Natural killer cell treated with Interleukin-12 subunit alpha and Interleukin-12 subunit beta and Interleukin-15 and Interleukin-18, amount 100 ng/mL, for 72 hours (primary cell): ENCODE data around the gene AKR1B1. TPM values are rescaled to one million over a fixed set of nuclear protein-coding genes. Genes with fewer than 3 reads are reported as not detected.

Source experiments
- ATAC-seq, 2 donors: fragments of 150-1000 bp; cut with Tn5 transposase in 1 of 2; sonication (Bioruptor Pico), chemical (Tn5 transposase) in 1 of 2; 2 replicates each; pipeline ENCODE4 v1.10.0; 2021
- DNase-seq: peaks from one replicate; pipeline ENCODE4 v3.0.0; 2022; ENCODE audit warnings: low spot score
- H3K27ac Mint-ChIP-seq, 2 donors: 1 replicate in 1 of 2; 2 replicates in 1 of 2; pipeline ENCODE4 v1.8.0; 2022; ENCODE audit warnings: mixed read lengths in 2 of 2, mild to moderate bottlenecking in 1 of 2, moderate library complexity in 1 of 2
- H3K27me3 Mint-ChIP-seq, 2 donors: 1 replicate in 1 of 2; 2 replicates in 1 of 2; pipeline ENCODE4 v1.8.0; 2022; ENCODE audit warnings: mixed read lengths in 2 of 2
- H3K36me3 Mint-ChIP-seq: one replicate; pipeline ENCODE4 v1.8.0; 2022; ENCODE audit warnings: mixed read lengths
- H3K4me1 Mint-ChIP-seq, 2 donors: 1 replicate in 1 of 2; 2 replicates in 1 of 2; pipeline ENCODE4 v1.8.0; 2022; ENCODE audit warnings: low read depth in 2 of 2, mixed read lengths in 2 of 2, mild to moderate bottlenecking in 1 of 2
- H3K4me3 Mint-ChIP-seq: one replicate; pipeline ENCODE4 v1.8.0; 2022; ENCODE audit warnings: mixed read lengths
- H3K9me3 Mint-ChIP-seq: 2 replicates; pipeline ENCODE4 v1.8.0; 2022; ENCODE audit warnings: mixed read lengths
- total RNA-seq, 2 donors: library from RNA; stranded (reverse); gene quantifications; one replicate each; pipeline ENCODE4 v1.2.3, GENCODE V29; 2022

AKR1B1 gene
- total RNA-seq, 2 donors from 2014 or later, result 102 to 115 TPM

DNA sequence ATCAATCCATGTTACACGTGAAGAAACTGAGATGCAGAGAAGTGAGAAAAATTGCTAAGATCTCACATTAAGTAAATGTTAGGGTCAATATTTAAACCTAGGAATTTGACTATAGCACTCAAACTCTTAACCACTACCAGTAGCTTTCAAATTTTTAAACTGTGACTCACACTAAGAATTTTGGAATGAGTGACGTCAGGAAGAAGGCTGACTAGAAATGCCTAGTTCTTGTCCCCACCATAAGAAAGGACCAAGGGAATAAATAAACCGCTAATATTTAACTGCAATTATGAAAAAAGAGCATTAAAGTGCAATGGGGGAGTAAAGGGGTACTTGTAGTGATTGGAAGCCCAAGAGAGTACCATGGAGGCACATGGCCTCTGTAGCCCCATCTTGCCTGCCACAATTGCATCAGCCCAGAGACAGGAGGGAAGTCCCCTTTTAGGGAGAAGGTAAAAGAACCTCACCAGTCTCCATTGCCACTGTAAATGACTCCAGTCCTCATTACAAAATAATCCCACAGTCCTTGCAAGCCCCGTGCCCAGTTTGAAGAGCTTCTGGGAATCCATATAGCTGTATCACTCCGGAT lies 3.5 kb upstream of the AKR1B1 start:
- H3K4me1 Mint-ChIP-seq, result peaks cover 15 to 23% of the 10 kb centered on the region in 2 donors
- no peak overlapping the region for H3K4me3 Mint-ChIP-seq
- DNase-seq (no peak), ATAC-seq (no peak)
- H3K27ac Mint-ChIP-seq, result no peak overlapping the region
- peaks cover 10% of the 10 kb centered on the region for H3K9me3 Mint-ChIP-seq
- peaks cover 0 to 2% of the 10 kb centered on the region in 2 donors for H3K27me3 Mint-ChIP-seq
- peaks cover 17% of the 10 kb centered on the region for H3K36me3 Mint-ChIP-seq

DNA sequence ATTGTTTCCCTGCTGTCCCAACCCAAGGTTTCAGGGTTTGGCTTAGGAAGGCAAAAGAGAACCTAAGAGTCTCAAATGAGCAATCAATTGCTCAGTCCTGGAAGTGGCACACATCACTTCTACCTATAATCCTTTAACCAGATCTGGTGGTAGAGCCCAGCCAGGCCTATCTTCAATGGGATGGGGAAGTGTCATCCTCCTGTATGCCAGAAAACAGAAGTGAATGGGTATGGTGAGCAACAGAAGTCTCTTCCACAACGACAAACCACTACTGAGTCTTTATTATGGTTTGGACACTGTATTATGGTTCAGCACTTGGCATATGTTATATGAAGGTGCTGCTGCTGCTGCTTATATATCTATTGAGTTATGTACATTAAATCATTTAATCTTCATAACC lies 3.0 kb upstream of the AKR1B1 start:
- no peak overlapping the region for H3K4me3 Mint-ChIP-seq
- no peak for ATAC-seq
- H3K4me1 Mint-ChIP-seq, result peaks cover 18 to 26% of the 10 kb centered on the region in 2 donors
- no peaks in the 10 kb centered on the region for H3K27me3 Mint-ChIP-seq
- H3K36me3 Mint-ChIP-seq, result peaks cover 17% of the 10 kb centered on the region
- H3K9me3 Mint-ChIP-seq, result peaks cover 10% of the 10 kb centered on the region
- no peak overlapping the region for H3K27ac Mint-ChIP-seq
- DNase-seq, result no peak

DNA sequence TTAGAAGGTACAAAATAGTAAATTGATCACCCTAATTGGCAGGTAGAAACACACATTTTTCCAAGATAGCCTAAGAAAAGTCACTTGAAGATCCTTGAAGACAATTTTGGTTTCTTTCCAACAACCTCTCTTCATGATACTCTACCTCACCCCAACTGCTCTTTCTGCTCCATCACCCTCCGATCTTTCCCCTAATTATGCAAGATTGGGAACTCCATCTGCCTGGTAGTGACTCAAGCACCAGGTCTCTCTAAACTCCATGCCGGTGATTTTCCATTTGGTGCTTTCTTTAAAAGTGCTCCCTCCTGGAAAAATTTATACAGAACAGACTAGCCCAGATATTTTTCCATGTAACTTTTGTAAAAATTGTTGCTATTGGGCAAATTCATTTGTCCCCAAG lies 1.1 kb upstream of the AKR1B1 start:
- ATAC-seq (no peak), DNase-seq (no peak)
- Mint-ChIP-seq H3K4me3 (peak overlapping the region; percentile 88), H3K27ac (peak overlapping the region in 1 of 2 donors; percentile 78), H3K27me3 (no peaks in the 10 kb centered on the region), H3K9me3 (peaks cover 4% of the 10 kb centered on the region), H3K36me3 (peaks cover 10% of the 10 kb centered on the region), H3K4me1 (peaks cover 27 to 36% of the 10 kb centered on the region in 2 donors)

DNA sequence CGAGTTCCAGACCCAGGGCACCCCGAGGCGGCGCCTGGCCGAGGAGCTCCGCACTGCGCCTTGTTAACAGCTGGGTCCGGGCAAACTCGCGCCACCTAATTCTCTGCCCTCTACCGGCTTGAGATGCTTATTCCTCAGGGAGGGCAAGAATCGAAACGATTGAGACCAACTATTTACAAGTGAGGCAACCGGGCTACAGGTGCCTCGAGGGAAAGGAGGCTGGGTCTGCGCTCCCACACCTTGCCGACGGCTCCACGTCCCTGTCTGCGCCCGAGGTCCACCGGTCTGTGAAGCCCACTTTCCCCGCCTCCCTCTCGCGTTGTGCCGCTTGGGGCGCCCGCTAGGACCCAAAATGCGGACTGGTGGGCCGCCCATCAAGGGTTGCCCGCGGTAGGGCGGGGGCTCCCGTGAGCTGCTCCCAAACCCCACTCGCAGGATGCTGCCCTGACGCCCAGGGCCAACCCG lies 527 bp downstream of the AKR1B1 start:
- peak overlapping the region; percentile 62 to 67 for H3K27ac Mint-ChIP-seq
- H3K36me3 Mint-ChIP-seq, result no peaks in the 10 kb centered on the region
- no peaks in the 10 kb centered on the region for H3K27me3 Mint-ChIP-seq
- DNase-seq (peak; percentile 75), ATAC-seq (peak; percentile 69 to 72)
- peaks cover 42 to 52% of the 10 kb centered on the region in 2 donors for H3K4me1 Mint-ChIP-seq
- peak overlapping the region; percentile 88 for H3K4me3 Mint-ChIP-seq
- no peaks in the 10 kb centered on the region for H3K9me3 Mint-ChIP-seq

DNA sequence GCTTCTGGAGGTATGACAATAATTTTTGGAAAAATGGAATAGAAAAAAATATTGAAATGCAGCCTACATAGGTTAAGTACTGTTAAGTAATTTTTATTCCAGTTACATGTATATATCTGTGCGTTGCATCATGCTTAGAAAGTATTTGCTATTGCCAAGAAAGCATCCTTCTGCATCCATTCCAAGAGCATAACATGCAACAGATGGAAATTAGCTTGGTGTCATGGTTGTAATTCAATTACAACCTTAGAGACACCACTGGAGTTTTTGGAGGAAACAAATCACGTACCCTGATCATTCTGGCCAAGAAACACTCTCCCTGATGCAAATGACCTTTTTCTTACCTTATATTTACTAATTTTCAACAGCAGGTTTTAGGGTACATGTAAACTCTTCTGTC lies 1.7 kb downstream of the AKR1B1 start:
- DNase-seq (no peak), ATAC-seq (no peak)
- no peaks in the 10 kb centered on the region for H3K27me3 Mint-ChIP-seq
- H3K4me1 Mint-ChIP-seq, result peaks cover 43 to 53% of the 10 kb centered on the region in 2 donors
- H3K9me3 Mint-ChIP-seq, result no peaks in the 10 kb centered on the region
- peak overlapping the region; percentile 88 for H3K4me3 Mint-ChIP-seq
- peak overlapping the region in 1 of 2 donors; percentile 67 for H3K27ac Mint-ChIP-seq
- no peaks in the 10 kb centered on the region for H3K36me3 Mint-ChIP-seq

DNA sequence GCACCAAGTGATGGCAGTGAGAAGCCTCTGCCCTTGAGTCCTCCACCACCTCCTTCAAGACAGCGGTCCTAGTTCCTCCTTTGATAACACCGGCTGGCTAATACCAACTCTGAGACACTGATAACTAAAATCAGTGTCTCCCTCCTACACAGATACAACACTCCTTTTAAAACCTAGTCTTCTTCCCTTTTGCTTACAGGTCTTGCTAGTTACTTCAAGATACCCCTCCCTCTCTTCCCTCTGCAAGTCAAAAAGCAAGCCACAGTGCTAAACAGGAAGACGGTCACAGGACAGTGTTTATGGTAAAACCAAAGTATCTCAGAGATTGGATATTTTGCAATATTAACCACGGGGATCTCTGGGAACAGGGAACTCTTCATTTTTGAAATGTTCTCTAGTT lies 4.6 kb downstream of the AKR1B1 start:
- H3K27me3 Mint-ChIP-seq, result no peaks in the 10 kb centered on the region
- peak overlapping the region; percentile 56 for H3K4me3 Mint-ChIP-seq
- DNase-seq (no peak), ATAC-seq (no peak)
- H3K4me1 Mint-ChIP-seq, result peaks cover 38 to 42% of the 10 kb centered on the region in 2 donors
- peak overlapping the region; percentile 11 to 33 for H3K27ac Mint-ChIP-seq
- H3K9me3 Mint-ChIP-seq, result no peaks in the 10 kb centered on the region
- no peaks in the 10 kb centered on the region for H3K36me3 Mint-ChIP-seq

DNA sequence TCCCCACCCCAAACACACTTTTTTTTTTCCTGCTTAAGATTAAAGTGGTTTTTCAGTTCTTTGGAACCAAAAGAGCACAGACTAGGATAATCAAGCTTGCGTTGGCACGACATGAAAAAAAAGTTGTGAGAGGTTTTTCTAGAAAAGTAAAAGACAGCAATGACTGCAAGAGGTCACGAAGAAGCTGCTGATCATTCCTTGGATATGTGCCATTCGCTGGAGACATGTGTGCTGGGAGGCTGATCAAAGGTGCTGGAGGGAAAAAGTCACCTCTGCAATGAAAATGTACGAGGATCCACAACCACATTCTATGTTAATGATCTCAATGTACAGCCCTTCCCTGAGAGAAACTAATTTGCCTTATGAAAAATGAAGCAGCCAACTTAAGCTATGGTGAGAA lies 5.4 kb downstream of the AKR1B1 start:
- H3K27ac Mint-ChIP-seq, result peak overlapping the region; percentile 11 to 33
- peaks cover 35 to 38% of the 10 kb centered on the region in 2 donors for H3K4me1 Mint-ChIP-seq
- peaks cover 5% of the 10 kb centered on the region for H3K36me3 Mint-ChIP-seq
- no peak overlapping the region for H3K4me3 Mint-ChIP-seq
- ATAC-seq, result no peak
- no peak for DNase-seq
- H3K9me3 Mint-ChIP-seq, result no peaks in the 10 kb centered on the region
- no peaks in the 10 kb centered on the region for H3K27me3 Mint-ChIP-seq

DNA sequence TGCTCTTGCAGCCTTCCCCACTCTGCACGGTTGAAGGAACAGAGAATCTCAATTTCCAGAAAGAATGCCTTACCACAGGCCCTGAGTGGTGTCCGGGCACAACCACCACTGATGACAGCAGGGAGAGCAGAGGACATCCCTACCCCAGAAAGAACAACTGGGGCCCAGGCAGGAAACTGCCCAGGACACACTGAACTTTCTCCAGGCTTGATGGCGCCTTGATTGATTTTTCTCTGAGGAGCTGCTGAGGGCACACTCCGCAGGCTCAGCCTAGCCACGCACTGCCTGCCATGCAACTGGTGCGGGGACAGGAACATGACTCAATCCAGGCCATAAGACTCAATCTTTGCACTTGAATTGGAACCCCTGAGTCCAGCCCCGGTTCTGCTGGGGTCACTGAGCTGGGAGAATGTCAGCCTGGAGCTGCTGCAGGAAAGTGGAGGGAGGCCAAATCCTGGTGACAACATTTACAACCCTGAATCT lies 5.9 kb downstream of the AKR1B1 start:
- H3K36me3 Mint-ChIP-seq, result peaks cover 5% of the 10 kb centered on the region
- DNase-seq, result no peak
- H3K27ac Mint-ChIP-seq, result peak overlapping the region in 1 of 2 donors; percentile 11
- ATAC-seq, result no peak
- H3K4me1 Mint-ChIP-seq, result peaks cover 35% of the 10 kb centered on the region in 2 donors
- H3K4me3 Mint-ChIP-seq, result no peak overlapping the region
- H3K27me3 Mint-ChIP-seq, result no peaks in the 10 kb centered on the region
- H3K9me3 Mint-ChIP-seq, result no peaks in the 10 kb centered on the region

DNA sequence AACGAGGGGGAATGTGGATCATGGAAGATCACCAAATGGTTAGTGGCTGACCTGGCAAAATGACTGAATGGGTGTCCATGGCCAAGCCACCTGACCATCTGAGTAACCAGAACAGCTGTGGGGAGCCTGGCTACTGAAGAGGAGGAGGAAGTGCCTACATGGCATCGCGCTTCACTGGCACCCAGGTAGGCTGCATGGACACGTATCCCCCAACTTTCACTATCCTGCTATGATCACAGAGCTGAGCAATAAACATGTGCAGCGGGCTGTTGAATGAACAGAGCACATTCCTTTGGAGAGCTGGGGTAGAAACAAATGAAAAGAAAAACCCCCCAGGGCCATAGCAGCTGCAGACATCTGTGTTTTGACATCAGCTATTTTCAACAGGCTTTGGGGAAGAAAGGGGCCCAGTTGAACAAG lies 6.5 kb downstream of the AKR1B1 start:
- Mint-ChIP-seq H3K9me3 (no peaks in the 10 kb centered on the region), H3K27me3 (no peaks in the 10 kb centered on the region), H3K4me3 (no peak overlapping the region), H3K27ac (peak overlapping the region in 1 of 2 donors; percentile 23), H3K36me3 (peaks cover 5% of the 10 kb centered on the region), H3K4me1 (peaks cover 29 to 31% of the 10 kb centered on the region in 2 donors)
- ATAC-seq (no peak), DNase-seq (no peak)

DNA sequence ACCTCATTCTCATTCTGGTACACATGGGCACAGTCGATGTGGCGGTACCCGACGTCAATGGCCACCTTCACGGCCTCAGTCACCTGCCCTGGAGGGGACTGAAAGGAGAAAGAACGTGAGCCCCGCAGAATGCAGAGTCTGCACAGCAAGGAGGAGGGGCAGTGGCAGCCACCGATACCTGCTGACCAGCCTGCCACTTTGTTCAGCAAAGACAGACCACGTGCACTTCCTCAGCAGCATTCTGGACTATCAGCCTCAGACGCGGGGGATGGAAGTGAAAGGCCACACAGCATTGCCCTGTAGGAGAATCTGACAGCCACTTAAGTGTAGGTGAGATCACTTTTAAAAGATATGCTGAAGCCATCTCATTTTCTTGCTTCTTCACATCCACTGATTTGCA lies 7.2 kb downstream of the AKR1B1 start:
- no peak overlapping the region for H3K27ac Mint-ChIP-seq
- H3K9me3 Mint-ChIP-seq, result no peaks in the 10 kb centered on the region
- DNase-seq (no peak), ATAC-seq (no peak)
- H3K4me3 Mint-ChIP-seq, result no peak overlapping the region
- peaks cover 26 to 28% of the 10 kb centered on the region in 2 donors for H3K4me1 Mint-ChIP-seq
- no peaks in the 10 kb centered on the region for H3K27me3 Mint-ChIP-seq
- peaks cover 5% of the 10 kb centered on the region for H3K36me3 Mint-ChIP-seq

DNA sequence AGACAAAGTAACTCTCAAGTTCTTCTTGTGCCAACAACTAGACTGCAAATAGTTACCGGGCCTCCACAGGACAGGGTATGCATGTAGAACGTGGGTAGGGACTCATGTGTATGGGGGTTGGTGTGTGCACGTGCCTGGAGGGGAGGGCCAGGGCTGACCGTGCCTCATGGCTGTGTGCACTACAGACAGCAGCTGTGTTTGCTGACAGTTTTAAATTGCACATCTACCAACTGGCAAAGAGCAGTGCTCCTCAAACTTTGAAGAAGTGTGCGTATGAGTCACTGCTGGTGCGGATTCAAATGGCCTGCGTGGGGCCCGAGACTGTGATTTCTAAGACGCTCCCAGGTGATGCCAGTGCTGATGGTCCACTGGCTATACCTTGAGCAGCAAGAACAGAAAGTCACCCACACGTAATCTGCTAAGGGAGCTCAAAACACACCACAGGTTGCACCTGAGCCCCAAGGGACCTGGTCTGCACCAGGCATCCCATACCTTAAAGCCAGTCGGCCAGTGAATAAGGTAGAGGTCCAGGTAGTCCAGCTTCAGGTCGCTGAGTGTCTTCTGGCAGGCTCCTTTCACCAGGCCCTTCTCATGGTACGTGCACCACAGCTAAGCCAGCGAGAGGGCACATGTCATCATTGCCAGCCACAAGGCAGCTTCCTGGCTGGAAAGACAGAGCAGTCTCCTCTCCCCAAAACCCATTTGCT lies 8.5 kb downstream of the AKR1B1 start:
- Mint-ChIP-seq H3K36me3 (peaks cover 5% of the 10 kb centered on the region), H3K4me1 (peaks cover 21 to 23% of the 10 kb centered on the region in 2 donors), H3K9me3 (no peaks in the 10 kb centered on the region), H3K4me3 (no peak overlapping the region), H3K27me3 (no peaks in the 10 kb centered on the region), H3K27ac (no peak overlapping the region)
- ATAC-seq (no peak), DNase-seq (no peak)

DNA sequence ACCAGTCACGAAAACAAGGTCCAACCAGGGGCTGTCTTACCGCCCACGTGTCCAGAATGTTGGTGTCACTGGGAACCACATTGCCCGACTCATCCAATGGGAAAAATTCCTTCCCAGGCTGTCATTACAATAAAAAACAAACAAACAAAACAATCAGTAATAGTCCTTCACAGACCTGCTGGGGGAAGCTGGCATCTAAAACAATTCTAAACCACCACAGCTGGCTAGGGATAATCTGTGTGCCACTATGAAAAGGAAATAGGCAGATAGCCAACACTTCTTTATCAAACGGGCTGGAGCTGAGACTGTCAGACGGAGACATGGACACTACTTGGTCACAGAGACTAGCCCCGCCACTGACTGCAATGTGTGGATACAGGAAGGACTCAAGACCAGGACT lies 9.2 kb downstream of the AKR1B1 start:
- DNase-seq, result no peak
- Mint-ChIP-seq H3K9me3 (no peaks in the 10 kb centered on the region), H3K27me3 (no peaks in the 10 kb centered on the region), H3K27ac (no peak overlapping the region), H3K36me3 (peaks cover 5% of the 10 kb centered on the region), H3K4me3 (no peak overlapping the region), H3K4me1 (peaks cover 13 to 16% of the 10 kb centered on the region in 2 donors)
- no peak for ATAC-seq

DNA sequence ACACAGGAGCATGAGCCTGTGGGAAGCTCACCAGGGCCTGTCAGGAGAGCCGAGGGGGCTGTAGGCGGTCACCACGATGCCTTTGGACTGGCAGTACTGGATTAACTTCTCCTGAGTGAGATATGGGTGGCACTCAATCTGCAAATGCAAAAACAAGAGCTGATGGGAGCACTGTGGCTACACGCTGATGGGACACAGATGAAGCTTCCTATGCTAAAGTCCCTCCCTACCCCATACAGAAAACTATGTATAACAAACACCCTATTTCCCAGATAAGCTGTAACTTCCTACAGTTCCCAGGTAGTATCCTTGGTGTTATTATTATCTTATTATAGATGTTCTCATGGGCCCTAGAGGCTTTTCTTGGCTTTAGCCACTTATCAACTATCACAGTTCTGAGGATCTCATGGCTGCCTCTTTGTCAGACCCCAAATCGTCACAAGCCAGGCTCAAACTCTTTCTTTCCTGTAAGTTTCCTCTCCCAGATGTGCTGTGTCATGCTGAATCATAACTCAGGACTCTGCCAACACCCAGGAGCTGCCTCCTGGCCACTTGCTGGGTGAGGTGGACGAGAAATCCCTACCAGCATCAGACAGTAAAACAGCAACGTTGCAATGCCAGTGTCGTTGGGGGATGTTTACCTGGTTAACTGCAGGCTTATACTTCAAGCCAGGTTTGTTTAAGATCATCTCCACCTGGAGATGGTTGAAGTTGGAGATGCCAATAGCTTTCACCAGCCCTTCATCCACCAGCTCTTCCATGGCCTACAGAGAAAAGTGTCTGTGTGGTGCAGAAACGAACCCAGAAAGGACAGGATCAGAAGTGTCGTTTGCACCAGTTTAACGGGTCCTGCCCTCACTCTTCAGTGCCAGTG lies 10.3 kb downstream of the AKR1B1 start:
- Mint-ChIP-seq H3K36me3 (peaks cover 16% of the 10 kb centered on the region), H3K27ac (no peak overlapping the region), H3K27me3 (no peaks in the 10 kb centered on the region), H3K4me3 (no peak overlapping the region), H3K4me1 (peaks cover 2 to 6% of the 10 kb centered on the region in 2 donors), H3K9me3 (no peaks in the 10 kb centered on the region)
- DNase-seq, result no peak
- no peak for ATAC-seq
